GM21717 (cell line): Measurements from ENCODE around the gene RALGPS2.
A peak's percentile ranks its signal among the peaks of the same experiment; 100 is the strongest.

Experiments
- ATAC-seq: cut with Tn5 transposase; IDR thresholded peaks from one replicate; pipeline ENCODE4 v1.9.1; 2021; ENCODE audit warnings: mild to moderate bottlenecking, moderate library complexity; ENCODE audit not compliant: unreplicated experiment

The RALGPS2 gene, protein sequence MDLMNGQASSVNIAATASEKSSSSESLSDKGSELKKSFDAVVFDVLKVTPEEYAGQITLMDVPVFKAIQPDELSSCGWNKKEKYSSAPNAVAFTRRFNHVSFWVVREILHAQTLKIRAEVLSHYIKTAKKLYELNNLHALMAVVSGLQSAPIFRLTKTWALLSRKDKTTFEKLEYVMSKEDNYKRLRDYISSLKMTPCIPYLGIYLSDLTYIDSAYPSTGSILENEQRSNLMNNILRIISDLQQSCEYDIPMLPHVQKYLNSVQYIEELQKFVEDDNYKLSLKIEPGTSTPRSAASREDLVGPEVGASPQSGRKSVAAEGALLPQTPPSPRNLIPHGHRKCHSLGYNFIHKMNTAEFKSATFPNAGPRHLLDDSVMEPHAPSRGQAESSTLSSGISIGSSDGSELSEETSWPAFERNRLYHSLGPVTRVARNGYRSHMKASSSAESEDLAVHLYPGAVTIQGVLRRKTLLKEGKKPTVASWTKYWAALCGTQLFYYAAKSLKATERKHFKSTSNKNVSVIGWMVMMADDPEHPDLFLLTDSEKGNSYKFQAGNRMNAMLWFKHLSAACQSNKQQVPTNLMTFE

DNA sequence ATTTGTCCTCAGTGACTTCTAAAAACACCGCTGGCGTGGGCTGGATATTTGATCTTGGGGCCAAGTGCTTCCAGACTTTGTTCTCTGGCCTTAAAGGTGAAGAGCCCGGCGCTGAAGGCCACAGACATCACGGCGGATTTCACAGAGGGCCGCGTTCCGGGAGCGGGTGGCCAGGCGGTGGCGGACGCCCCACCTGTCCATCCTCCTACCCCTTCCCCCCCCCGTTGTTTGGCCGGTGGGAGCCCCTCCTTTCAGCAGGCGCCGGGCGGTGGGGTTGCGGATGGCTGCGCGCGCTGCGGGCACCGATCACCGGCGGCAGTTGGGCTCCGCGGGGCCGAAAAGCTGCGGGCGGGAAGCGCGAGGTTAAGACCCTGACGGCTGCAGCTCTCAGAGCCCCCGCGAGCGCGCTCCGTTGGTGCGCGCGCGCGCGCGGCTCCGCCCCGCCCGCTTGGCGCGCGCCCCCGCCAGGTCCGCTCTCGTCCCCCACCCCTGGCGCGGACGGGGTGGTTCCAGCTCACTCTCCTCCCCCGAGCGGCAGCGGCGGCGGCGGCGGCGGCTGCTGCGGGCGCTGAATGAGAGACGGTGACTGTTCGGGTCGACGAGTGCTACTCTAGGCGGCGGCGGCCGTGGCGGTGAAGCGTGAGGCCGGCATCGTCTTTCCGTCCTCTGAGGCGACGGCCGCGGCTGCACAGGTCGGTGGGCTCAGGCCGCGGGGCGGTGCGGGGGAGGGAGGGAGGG, at the start of gene RALGPS2:
Gene RALGPS2, plus strand, starts transcription at position 517 of the 738 bp plus-strand sequence. CDS start 51,521 bp downstream, outside the sequence.
- peak; percentile 66 for ATAC-seq

DNA sequence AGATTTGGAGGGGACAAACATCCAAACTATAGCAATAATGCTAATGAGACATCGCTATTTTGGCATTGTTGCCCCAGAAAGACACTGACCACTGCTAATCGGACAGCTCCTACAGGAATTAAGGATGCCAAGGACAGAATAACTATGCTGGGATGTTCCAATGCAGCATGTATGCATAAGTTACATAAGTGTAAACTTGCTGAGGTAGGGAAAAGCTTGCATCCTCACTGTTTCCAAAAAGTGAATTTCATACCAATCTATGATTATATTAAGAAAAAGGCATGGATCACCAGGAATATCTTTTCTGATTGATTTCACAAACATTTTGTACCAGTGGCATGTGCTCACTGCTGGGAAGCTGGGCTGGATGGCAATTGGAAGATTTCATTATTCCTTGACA, 45.8 kb upstream of the RALGPS2 start:
- ATAC-seq: no peak

DNA sequence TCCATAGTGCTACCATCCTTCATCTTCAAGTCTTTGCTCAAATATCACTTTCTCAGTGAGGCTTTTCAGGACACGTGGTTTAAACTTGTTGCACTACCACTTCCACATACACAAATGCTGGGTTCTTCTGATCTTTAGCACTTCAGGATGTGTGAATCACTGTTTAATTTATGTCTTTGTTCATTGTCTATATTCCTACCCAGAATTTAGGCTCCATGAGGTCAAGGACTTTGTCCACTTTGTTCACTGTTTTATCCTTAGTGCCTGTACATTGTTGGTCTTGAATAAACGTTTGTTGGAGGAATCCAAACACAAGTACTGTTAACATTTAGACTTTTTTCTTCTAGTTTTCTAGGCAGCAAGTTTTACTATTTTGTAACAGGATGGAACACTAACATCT, 42.6 kb upstream of the RALGPS2 start:
- ATAC-seq: no peak

DNA sequence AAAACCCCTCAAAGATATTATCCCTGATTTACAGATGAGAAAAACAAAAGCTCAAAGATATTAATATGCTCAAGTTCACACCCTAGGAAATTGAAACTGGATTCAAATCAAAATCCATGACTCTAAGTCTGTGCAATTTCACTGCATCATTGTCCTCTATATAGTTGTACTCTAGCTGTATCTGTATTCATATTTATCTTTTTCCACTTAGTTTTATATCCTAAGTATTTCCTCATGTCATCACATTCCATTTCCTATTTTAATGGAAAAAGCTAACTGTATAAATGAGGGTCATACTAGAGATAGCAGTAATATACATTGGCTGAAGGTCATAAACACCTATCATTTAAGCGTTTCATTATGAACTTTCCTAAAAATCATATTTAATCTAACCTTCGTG, 42.2 kb upstream of the RALGPS2 start:
- no peak for ATAC-seq

DNA sequence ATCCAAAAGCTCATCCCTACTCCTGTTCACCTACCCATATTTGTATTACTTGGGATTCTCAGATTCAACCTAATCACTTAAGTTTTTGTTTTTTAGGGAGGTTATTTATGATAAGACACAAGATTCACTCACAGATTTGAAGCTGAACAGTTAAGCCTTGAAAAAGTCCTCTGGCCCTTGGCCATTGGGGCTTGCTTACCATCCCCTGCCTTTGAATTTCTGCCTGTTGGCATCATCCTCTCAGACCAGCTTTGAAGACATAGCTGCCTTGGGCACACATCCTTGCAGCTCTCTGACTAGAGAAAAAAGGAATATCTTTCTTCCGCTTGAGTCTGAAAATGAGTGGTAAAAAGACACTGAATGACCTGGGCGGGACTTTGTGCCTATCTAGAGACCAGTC, 41.8 kb upstream of the RALGPS2 start:
- no peak for ATAC-seq

DNA sequence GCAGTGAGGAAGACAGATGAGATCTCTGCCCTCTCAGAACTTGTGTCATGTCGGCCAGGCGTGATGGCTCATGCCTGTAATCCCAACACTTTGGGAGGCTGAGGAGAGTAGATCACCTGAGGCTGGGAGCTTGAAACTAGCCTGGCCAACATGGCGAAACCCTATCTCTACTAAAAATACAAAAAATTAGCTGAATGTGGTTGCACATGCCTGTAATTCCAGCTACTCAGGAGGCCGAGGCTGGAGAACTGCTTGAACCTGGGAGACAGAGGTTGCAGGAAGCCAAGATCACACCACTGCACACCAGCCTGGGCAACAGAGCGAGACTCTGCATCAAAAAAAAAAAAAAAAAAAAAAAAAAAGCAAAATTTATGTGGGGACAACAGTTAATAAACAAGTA, 40.9 kb upstream of the RALGPS2 start:
- no peak for ATAC-seq

DNA sequence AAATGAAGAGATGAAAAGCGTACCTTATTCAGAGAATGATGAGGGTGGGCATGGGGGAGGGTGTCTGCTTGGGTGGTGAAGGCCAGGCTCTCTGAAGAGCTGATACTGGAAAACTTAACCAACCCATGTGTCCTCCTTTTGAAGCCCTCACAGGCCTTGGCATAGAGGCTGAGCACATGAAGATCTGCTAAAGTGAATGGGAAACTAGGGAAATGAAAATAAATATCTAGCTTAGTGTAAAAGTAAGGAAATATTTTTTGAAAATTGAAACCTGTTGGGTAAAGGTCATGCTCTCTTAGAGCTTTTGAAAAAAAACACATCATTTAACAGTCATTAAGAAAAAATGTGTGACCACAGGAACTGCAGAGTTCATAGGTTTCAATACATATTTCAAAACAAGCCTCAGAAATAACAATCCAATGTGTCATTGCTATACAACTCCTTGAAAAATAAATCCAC, 40.5 kb upstream of the RALGPS2 start:
- ATAC-seq: peak; percentile 87

DNA sequence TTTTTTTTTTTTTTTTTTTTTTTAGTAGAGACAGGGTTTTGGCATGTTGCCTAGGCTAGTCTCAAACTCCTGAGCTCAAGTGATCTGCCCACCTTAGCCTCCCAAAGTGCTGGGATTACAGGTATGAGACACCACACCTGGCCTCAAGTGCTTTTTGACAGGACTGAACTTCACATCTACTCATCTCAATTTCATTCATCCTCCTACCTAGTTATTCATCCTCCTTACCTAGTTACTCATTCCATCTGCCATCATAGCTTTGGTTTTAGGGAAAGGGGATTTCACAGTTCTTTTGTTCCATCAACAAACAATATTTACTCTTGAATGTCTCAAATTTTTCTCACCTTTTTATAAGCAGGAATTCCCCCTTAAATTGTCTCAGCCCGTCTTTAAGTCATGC, 38.6 kb upstream of the RALGPS2 start:
- ATAC-seq: no peak

DNA sequence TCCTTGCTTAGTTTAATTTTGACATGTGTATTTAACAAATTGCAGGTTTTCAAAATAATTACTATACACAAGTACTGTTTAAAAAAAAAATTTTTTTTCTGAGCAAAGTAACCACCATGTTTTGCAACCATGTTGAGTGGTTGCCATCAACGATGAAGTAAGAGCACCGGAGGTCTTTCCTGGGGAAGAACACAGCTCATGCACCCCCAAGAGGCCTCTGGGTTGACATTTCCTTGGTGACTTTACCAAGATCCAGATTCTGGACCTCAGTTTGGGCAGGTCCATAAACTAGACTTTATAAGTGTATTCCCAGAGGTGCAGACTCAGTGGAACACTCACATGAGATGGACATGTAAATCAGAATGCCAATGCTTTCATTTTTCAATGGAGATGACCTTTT, 36.8 kb upstream of the RALGPS2 start:
- no peak for ATAC-seq

DNA sequence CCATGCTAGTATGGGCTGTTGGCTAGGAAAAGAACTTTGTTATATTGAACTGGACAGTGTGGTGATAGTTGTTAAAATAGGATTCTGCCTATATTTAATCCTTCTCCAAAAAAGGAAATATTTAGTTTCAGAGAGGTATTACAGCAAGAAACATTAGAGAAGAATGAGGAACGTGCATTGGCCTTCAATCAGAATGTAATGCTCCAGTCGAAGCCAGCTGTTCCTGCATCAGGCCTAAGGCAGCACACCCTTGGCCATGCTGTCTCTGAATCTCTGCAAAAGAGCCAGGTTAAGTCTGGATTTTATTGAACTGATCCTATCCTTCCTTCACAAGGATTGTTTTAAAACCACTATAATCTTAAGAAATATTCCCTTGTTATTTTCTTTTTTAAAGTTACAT, 35.3 kb upstream of the RALGPS2 start:
- no peak for ATAC-seq

DNA sequence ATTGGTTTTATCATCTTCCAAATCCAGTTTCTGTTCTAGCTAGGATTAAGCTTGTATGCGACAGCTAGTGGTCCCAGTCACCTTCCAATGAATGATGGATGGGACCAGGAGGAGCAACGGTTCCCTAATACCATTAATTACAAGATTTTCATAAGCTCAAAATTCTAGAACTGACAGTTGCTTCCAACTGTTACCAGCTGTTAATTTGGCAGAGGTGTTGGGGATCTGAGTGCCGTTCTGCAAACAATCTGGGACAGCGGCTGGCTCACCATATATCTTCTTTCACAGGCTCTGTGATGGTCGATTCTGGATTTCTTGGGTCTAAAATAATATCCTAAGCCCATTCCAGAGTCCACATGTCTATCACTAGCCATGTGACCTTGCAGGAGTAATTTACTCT, 34.5 kb upstream of the RALGPS2 start:
- ATAC-seq: no peak

DNA sequence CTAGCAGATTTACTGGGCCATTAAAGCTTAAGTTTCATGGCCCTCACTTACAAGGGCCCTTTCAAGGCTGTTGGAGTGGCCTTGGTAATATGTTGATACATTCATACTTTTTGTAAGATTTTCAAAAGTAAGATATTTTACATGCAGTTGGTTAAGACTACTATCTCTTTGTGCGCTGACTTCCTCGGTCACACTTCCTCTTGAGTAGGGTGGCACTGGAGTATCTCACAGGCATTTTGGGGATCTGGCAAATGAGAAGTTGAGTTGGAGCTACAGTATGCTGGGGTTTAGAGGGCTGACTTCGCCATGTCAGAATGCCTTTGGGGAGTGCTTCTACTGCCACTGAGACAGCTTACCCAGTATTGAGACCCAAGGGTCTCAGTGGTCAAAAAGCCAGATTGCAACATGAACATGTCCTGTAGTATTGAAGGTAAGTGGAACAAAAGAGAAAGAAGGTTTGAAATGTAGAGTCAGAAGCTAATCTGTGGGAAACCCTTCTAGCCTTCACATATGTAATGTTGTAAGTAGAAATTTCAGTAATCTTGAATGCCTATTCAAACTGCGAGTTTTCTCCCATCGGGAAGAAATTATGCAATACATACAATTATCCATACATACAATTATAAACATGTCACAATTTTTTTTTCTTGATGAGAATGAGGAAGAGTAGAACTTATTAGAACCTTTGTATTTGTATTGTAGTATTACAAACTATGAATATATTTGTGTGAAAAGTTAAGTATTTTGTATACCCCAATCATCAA, 32.3 kb upstream of the RALGPS2 start:
- ATAC-seq: no peak

DNA sequence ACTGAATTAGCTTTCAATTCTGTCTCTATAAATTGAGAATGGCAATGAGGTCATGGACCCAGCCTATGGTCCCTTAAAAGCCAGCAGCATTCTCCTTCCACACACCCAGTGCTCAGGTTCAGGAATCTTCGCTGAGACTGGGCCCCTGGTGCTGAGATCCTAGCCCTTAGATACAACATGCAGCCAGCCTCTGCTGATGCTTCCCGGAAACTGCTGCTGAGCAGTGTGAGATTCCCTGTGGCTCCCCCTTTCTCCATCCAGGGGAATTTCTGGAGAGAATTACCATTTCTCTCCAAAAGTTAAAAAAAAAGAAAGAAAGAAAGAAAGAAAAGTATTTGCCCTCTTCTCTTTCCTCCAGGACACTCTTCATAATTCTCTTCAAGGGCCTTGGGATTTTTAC, 31.7 kb upstream of the RALGPS2 start:
- no peak for ATAC-seq

DNA sequence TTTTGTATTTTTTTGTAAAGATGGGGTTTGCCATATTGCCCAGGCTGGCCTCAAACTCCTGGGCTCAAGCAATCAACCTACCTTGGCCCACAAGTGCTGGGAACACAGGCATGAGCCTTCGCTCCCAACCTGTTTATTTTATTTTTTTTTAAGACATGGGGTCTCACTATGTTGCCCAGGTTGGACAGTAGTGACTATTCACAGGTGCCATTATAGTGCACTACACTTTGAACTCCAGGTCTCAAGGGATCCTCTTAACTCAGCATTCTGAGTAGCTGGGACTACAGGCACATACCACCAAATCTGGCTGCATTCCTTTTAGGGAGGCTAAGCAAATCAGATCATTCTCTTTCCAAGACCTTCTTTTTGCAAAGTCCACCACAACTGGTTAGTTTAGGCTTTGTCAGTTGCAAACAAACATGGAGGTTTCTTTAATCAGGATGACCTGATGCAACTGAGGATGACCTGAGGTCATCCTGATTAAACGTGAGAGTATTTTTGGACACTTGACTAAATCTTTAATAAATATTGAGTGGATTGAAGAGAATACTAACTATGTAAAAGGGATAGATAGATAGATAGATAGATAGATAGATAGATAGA, 30.0 kb upstream of the RALGPS2 start:
- no peak for ATAC-seq

DNA sequence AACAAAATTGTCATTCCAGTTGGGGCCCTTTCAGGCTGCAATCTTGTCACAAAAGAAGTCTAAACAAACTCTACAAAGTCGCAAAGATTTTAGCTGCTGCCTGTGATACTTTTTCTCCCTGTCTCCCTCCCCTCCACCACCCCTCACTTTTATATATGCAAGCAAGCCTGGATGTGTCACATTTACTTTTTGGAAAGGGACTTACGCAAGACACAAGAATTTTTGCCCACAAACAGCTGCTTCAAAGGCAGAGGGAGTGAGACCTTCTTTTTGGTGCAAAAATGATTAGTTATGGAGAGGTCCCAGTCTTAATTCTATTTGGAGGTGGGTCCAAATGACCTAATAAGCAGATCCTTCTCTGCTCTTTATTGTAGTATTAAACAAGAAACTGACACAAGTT, 22.9 kb upstream of the RALGPS2 start:
- ATAC-seq: no peak

DNA sequence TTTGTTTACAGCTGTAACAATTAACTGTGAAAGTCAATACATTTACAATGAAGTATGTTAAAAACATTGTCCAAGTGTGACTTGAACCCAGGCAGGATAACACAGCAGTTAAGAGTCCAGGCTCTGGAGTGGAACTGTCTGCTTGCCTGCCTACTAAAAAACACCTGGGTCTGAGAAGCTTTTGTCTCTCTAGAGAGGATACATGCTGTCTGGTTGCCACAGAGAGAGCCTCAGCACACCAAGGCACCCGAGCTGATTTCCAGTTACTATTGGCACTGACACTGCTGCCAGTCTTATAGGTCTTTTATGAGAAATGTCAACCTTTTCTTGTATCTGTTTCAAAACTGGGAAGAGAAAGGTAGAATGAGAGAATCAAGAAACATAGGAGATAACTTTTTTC, 20.2 kb upstream of the RALGPS2 start:
- ATAC-seq: no peak

DNA sequence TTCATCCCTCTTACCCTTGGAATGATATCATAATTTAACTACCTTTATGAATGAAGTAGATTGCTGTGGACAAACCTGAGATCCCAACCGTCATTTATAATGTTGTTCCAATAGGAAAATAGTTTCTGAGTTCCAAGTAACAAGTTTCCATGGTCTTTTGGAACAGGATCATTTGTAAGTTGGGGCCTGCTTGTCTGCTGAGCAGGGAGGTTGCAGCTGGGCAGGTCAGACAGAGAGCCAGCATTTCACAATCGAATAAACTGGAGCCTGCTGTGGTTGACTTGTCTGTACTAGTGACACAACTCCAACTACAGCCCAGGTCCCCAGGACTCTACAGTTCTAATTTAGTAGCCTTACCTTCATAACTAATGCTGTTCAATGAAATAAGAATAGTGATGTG, 18.6 kb upstream of the RALGPS2 start:
- no peak for ATAC-seq

DNA sequence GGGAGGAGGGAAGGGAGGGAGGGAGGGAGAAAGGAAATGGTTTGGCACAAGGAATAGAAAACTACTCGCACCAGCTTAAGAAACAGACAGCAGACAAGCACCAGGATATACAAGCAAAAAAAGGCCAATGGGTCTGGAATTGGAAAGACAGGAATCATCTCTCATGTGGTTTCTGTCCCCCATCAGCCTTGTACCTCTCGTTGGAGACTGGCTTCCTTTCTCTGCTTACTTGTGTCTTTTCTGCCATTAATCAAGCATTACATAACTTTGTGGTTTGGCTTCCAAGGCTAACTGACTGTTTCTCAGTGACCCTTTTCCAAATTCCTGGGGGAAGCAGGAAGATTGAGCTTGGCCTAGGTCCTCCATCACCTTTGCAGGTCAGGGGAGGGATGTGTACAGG, 11.8 kb upstream of the RALGPS2 start:
- ATAC-seq: no peak

DNA sequence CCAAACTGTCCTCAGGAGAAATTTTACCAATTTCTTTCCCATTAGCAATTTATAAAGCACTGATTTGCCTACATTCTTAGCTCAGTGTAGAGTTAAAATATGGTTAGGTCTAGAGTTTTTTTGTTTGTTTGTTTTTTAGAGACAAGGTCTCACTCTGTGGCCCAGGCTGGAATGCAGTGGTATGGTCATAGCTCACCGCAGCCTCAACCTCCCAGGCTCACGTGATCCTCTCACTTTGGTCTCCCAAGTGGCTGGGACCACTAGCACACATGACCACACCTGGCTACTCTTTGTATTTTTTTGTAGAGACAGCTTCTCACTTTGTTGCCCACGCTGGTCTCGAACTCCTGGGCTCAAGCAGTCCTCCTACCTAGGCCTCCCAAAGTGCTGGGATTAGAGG, 10.6 kb upstream of the RALGPS2 start:
- no peak for ATAC-seq

DNA sequence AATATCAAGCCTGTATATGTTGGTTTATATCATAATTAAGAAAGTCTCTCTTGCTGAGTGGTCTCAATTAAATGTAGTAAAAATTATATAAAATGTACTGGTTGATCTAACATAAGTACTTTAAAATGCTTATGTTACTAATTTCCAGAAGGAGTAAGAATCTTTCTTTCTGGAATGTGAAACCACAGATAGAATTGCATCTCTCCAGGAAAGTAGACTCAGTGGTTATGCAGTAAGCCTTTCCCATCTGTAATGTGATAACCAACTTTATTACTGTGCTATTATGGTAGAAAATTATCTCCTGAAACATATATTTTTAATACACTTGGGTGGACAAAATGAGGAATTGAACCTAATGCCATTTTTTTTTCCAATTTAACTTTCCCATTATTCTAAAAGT, 8.9 kb upstream of the RALGPS2 start:
- no peak for ATAC-seq

DNA sequence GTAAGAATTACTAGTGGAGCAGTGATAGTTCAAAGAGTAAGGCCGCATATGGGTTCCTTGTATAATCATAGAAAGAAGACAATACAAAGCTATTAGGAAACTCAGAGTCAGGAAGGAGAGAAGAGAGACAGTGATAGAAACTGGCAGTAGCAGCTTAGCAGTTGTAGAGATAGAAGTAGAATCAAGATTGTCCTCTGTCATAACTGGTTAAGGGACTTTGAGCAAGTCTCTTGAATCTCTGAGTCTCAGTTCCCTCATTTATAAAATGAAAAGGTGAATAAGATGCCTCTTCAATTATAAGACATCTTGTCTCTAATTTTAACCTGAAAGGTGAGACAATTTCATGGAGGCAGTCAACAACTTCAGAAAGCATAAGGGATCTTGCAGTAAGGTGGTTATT, 6.5 kb upstream of the RALGPS2 start:
- ATAC-seq: no peak
